ENCODE measurements around the gene RTN4R.

RTN4R gene

DNA sequence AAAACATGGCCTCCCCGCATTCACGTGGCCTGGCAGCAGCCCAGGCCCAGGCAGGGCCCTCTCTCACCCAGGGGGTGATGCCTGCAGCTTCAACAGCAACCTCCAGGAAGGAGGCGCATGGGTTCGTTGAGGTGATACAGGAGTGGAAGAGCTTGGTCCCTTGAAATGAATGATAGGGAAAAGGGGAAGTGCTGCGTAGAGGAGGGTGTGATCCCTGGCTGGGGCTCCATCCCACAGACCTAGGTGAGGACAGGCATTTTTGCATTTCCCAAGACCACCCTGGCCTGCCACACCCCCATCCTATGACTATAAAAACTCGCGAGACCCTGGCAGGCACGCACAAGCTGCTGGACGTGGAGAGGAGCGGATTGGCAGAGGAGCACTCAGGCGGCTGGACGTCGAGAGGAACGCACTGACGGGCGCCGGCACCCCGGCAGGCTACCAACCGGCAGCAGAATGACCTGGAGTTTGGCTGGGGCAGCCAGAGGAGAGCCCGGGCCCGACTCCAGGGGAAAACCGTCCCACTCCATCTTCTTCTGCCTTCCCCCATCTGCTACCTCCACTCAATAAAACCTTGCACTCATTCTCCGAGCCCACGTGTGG is 32.6 kb downstream of the RTN4R start:
- DNase-seq (ENCODE audit: low read depth) = no peak
- H3K4me3 ChIP-seq (ENCODE audit: low read length) = no peak overlapping the region

DNA sequence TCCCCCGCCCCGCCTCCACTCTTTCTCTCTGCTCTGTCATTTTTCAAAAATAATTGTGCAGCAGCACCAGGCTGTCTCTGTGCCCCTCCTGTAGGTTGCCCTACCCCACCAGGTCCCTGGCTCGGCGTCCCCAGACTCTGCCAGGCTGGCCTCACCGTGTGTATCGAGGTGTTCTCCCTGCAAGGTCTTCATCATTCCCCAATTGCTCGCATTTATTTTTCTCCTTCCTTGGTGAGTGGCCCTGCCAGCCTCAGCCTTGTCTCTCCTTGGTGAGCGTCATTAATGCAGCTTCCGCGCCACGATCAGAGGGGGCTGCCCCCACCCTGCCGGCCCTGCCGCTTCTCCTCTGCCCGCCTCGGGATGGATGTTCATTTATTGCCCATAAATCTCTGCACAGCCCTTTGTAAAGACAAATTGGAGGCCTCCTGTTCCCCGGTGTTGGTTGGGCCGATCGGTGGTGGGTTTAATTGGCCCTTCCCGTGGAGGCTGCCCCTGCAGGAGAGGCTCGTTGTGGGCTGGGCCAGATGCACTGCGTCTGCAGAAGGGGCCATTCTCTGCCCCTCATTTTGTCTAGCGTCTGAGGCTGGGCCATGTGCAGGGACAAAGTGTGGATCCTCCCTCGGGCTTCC is 33.2 kb downstream of the RTN4R start:
- TF ChIP-seq, protein P1, sequence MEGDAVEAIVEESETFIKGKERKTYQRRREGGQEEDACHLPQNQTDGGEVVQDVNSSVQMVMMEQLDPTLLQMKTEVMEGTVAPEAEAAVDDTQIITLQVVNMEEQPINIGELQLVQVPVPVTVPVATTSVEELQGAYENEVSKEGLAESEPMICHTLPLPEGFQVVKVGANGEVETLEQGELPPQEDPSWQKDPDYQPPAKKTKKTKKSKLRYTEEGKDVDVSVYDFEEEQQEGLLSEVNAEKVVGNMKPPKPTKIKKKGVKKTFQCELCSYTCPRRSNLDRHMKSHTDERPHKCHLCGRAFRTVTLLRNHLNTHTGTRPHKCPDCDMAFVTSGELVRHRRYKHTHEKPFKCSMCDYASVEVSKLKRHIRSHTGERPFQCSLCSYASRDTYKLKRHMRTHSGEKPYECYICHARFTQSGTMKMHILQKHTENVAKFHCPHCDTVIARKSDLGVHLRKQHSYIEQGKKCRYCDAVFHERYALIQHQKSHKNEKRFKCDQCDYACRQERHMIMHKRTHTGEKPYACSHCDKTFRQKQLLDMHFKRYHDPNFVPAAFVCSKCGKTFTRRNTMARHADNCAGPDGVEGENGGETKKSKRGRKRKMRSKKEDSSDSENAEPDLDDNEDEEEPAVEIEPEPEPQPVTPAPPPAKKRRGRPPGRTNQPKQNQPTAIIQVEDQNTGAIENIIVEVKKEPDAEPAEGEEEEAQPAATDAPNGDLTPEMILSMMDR (conservative IDR thresholded peaks at IDR 0.05; ENCODE audit: low read depth, low read length) = no peak
- no peak for DNase-seq (ENCODE audit: low read depth)
- H3K4me3 ChIP-seq (ENCODE audit: low read length) = no peak overlapping the region

More for the DNA sequence above, 32.6 kb downstream of the RTN4R start:
- TF ChIP-seq, protein P1 (conservative IDR thresholded peaks at IDR 0.05; ENCODE audit: low read depth, low read length) = no peak

DNA sequence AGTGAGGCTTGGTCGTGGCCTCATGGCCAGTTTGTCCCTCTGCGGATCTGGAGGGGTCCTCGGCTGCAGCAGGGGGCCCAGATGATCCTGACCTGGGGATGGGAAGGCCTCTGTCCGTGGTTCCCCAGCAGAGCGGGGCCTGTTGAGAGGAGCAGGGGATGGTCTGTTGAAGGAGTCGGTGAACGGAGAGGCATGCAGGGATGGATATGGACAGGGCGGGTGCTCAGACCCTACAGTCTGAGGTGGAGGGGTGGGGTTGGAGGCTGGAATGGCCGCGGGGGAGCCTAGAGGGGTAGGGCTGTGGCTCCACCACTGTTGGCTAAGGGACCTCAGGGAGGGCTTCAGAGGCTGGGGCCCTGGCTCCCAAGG is 33.8 kb downstream of the RTN4R start:
- no peak overlapping the region for H3K4me3 ChIP-seq (ENCODE audit: low read length)
- TF ChIP-seq, protein P1 (conservative IDR thresholded peaks at IDR 0.05; ENCODE audit: low read depth, low read length) = no peak
- DNase-seq (ENCODE audit: low read depth) = no peak

DNA sequence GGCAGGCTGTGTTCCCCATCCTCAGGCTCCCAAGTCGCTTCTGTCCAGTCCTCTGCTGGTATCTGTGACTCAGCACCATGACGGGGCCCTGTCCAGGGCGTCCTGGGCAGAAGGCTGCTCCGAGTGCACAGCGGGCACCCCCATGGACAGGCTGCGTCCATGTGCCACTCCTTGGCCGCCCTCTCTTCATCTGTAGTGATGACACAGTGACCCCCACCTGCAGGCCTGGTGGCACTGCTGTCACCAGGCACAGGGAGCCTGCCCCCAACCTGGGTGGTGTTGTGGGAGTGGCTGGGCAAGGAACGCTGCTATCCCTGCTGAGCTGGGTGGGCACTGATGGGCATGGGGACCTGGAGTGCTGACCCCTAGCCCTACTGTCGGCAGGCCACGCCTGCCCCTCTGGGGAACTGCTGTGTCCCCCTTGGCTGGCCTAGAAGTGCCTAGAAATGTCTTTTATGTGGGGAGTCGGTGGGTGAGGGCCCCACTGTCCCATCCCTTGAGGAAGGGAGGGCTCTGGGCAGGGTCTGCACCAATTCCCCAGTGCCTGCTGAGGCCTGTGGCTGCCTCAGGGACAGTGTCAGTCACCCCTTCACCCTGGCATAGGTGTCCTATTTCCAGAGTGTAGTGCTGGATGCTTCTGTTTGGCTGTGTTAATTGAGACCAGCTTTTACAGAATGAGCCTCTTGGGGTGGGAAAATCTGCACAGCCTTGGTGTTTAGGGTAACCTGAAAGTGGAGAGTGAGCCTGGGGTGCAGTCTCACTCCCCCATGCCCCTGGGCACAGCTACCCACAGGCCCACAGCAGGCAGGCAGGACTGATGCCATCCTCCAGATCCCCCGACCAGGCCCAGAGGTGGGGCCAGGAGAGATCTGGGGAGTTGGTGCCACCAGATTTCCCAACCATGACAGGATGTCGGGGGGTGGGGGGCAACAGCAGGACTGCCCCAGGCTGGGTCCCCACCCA is 34.5 kb downstream of the RTN4R start:
- DNase-seq (ENCODE audit: low read depth) = no peak
- no peak overlapping the region for H3K4me3 ChIP-seq (ENCODE audit: low read length)
- TF ChIP-seq, protein P1 (conservative IDR thresholded peaks at IDR 0.05; ENCODE audit: low read depth, low read length) = no peak

DNA sequence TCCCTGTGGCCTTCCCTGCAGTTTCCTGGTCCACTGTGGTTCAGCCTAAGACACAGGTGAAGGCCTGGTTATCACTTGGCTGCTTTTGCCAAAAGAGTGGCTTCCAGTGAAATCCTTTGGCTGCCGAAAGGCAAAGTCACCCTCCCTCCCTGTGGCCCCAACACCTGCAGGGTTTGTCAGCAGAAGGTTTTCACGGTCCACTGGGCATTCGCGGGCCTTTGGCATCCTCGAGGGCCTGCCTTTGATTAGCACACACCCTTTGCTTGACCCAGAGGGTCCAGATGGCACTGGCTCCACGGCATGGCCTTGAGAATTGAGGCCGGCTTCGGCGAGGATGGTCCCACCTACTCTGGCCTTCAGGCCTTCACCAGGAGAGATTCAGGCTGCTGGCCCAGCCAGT is 35.3 kb downstream of the RTN4R start:
- TF ChIP-seq, protein P1 (conservative IDR thresholded peaks at IDR 0.05; ENCODE audit: low read depth, low read length) = no peak
- no peak overlapping the region for H3K4me3 ChIP-seq (ENCODE audit: low read length)
- no peak for DNase-seq (ENCODE audit: low read depth)

DNA sequence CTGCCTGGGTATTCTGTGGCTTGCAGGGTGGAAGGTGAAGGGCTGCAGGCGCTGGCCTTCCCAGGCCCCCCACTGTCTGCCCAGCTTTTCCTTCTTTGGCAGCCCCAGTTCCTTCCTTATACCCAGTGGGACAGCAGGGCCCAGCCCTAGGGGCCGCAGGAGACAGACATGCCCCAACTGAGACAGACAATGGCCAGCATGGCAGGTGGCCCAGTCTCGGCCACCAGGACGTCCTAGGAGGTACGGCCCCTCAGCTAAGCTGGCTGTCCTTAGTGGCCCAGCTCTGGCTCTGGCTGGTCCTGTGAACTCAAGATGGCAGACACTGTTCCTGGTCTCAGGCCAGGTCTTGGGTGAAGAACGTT is 35.9 kb downstream of the RTN4R start:
- TF ChIP-seq, protein P1 (conservative IDR thresholded peaks at IDR 0.05; ENCODE audit: low read depth, low read length) = no peak
- no peak for DNase-seq (ENCODE audit: low read depth)
- H3K4me3 ChIP-seq (ENCODE audit: low read length) = no peak overlapping the region
